Erythroblast (primary cell): ENCODE measurements around the gene THBS3.

Experiments used
- GATA1 ChIP-seq: IDR thresholded peaks from 2 replicates; pipeline ENCODE4 v1.6.1; 2011; ENCODE audit warnings: low read depth, mild to moderate bottlenecking, control low read depth, low read length, moderate library complexity
- POLR2A ChIP-seq: IDR thresholded peaks from 2 replicates; pipeline ENCODE4 v1.6.1; 2011; ENCODE audit warnings: mild to moderate bottlenecking, low read length

- TF ChIP-seq POLR2A (no peak), GATA1 (no peak)
Measured at GRCh38 chr1:155202198-155202597, 5.5 kb downstream of the THBS3 start.
